SK-N-MC (cell line): ENCODE measurements around the gene IL22.

Experiments used
- EZH2 ChIP-seq: fragments of 200-600 bp; sonication (generic); IDR thresholded peaks from one replicate; pipeline ENCODE4 v1.6.1; 2017; ENCODE audit warnings: antibody characterized with exemption
- POLR2AphosphoS5 ChIP-seq: IDR thresholded peaks from 2 replicates; pipeline ENCODE4 v1.6.1; 2012; ENCODE audit warnings: mild to moderate bottlenecking, low read depth, low read length, borderline replicate concordance

GRCh38 chr12:68250454-68250853, 3.0 kb downstream of the IL22 start:
- TF ChIP-seq EZH2 (no peak), POLR2AphosphoS5 (no peak)
